Endodermal cell (in vitro differentiated cells): ENCODE data around the gene DCDC2. TPM values are rescaled to one million over a fixed set of nuclear protein-coding genes. Genes with fewer than 3 reads are reported as not detected.

Experiments used
- DNase-seq: peaks from one replicate; pipeline ENCODE4 v3.0.0-alpha.2; 2017
- H3K27ac ChIP-seq: 2 replicates; pipeline ENCODE4 v1.5.1; 2013; ENCODE audit warnings: mild to moderate bottlenecking, low read depth, low read length, moderate library complexity
- H3K27me3 ChIP-seq: 2 replicates; pipeline ENCODE4 v1.6.1; 2013; ENCODE audit warnings: mild to moderate bottlenecking, low read length, moderate library complexity; ENCODE audit not compliant: insufficient read depth, control insufficient read depth, poor library complexity, severe bottlenecking
- H3K36me3 ChIP-seq: 2 replicates; pipeline ENCODE4 v1.7.0; 2013; ENCODE audit warnings: mild to moderate bottlenecking, low read length, moderate library complexity; ENCODE audit not compliant: control insufficient read depth, insufficient read depth
- H3K4me1 ChIP-seq: one replicate; pipeline ENCODE4 v1.7.0; 2013; ENCODE audit warnings: low read length; ENCODE audit not compliant: control insufficient read depth, insufficient read depth
- H3K4me3 ChIP-seq: 2 replicates; pipeline ENCODE4 v1.5.1; 2013; ENCODE audit warnings: mild to moderate bottlenecking, low read length, moderate library complexity
- H3K9ac ChIP-seq: 2 replicates; pipeline ENCODE4 v1.6.1; 2013; ENCODE audit warnings: mild to moderate bottlenecking, low read length, moderate library complexity; ENCODE audit not compliant: poor library complexity, severe bottlenecking; ENCODE audit errors: extremely low read depth
- H3K9me3 ChIP-seq: 2 replicates; pipeline ENCODE4 v1.6.1; 2013; ENCODE audit warnings: mild to moderate bottlenecking, low read length, moderate library complexity; ENCODE audit not compliant: control insufficient read depth
- H3K27ac Mint-ChIP-seq: 2 replicates; pipeline ENCODE4 v1.8.0; 2020; ENCODE audit warnings: mixed read lengths
- H3K27me3 Mint-ChIP-seq: 2 replicates; pipeline ENCODE4 v1.8.0; 2021; ENCODE audit warnings: mild to moderate bottlenecking, mixed read lengths; ENCODE audit not compliant: insufficient read depth
- H3K36me3 Mint-ChIP-seq: 2 replicates; pipeline ENCODE4 v1.8.0; 2020; ENCODE audit warnings: low read depth, mixed read lengths
- H3K4me1 Mint-ChIP-seq: 2 replicates; pipeline ENCODE4 v1.8.0; 2020; ENCODE audit warnings: mixed read lengths
- H3K4me3 Mint-ChIP-seq: 2 replicates; pipeline ENCODE4 v1.8.0; 2020; ENCODE audit warnings: mild to moderate bottlenecking, moderate library complexity, mixed read lengths
- H3K9me3 Mint-ChIP-seq: 2 replicates; pipeline ENCODE4 v1.8.0; 2020; ENCODE audit warnings: mild to moderate bottlenecking, mixed read lengths
- WGBS, 2 experiments: methylation state at CpG; one replicate each; pipeline versions ENCODE4 v1.1.5 to v1.1.7; 2013; ENCODE audit warnings: missing lambda C conversion rate in 2 of 2, mixed read lengths in 1 of 2; ENCODE audit not compliant: insufficient coverage in 1 of 2, insufficient read length in 1 of 2; 5-methylcytosine and 5-hydroxymethylcytosine counted together
- total RNA-seq, 2 donors: library from RNA; stranded (reverse); fragmentation: NEBNext Ultra II Directional in 1 of 2; extraction: Animal tissue kit (Norgen Biotek cat#: 25700) in 1 of 2; gene quantifications; 2 replicates in 1 of 2; 3 replicates in 1 of 2; pipeline ENCODE4 v1.2.1, GENCODE V29; 2021
- TF ChIP-seq, protein P1 (sequence below): fragments of 200-600 bp; sonication (generic); conservative IDR thresholded peaks from 2 replicates; pipeline ENCODE4 v1.5.0; 2021; ENCODE audit warnings: antibody characterized with exemption, mild to moderate bottlenecking

DCDC2 gene
- total RNA-seq, 2 donors from 2014 or later: 0.49 to 1.4 TPM

DNA sequence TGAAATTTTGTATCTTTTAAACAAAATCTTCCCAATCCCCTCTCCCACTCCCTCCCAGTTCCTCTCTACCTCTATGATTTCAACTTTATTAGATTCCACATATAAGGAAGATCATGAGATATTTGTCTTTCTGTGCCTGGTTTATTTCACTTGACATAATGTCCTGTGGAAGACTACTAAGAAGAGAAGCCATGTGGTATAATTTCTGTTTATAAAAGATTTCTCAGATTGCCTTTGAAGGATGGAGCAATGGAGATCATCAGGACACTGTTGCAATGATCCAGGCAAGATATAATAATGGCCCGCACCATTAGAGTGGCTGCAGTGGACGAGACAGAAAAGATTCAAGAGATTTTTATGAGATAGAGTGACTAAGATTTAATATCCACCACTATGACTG, 218.8 kb downstream of the DCDC2 start:
- H3K4me3 Mint-ChIP-seq: no peak overlapping the region
- WGBS, 2 experiments: 90 to 100% methylated on average over 1 to 2 of the region's 2 CpGs
- no peak overlapping the region for H3K9ac ChIP-seq
- no peaks in the 10 kb centered on the region for H3K36me3 ChIP-seq
- no peak overlapping the region for H3K27ac Mint-ChIP-seq
- no peaks in the 10 kb centered on the region for H3K27me3 Mint-ChIP-seq
- no peak for DNase-seq
- H3K9me3 Mint-ChIP-seq: peaks cover 3% of the 10 kb centered on the region
- no peaks in the 10 kb centered on the region for H3K4me1 ChIP-seq
- no peaks in the 10 kb centered on the region for H3K9me3 ChIP-seq
- peaks cover 5% of the 10 kb centered on the region for H3K27me3 ChIP-seq
- no peaks in the 10 kb centered on the region for H3K4me1 Mint-ChIP-seq
- TF ChIP-seq, protein P1, sequence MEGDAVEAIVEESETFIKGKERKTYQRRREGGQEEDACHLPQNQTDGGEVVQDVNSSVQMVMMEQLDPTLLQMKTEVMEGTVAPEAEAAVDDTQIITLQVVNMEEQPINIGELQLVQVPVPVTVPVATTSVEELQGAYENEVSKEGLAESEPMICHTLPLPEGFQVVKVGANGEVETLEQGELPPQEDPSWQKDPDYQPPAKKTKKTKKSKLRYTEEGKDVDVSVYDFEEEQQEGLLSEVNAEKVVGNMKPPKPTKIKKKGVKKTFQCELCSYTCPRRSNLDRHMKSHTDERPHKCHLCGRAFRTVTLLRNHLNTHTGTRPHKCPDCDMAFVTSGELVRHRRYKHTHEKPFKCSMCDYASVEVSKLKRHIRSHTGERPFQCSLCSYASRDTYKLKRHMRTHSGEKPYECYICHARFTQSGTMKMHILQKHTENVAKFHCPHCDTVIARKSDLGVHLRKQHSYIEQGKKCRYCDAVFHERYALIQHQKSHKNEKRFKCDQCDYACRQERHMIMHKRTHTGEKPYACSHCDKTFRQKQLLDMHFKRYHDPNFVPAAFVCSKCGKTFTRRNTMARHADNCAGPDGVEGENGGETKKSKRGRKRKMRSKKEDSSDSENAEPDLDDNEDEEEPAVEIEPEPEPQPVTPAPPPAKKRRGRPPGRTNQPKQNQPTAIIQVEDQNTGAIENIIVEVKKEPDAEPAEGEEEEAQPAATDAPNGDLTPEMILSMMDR: no peak
- H3K4me3 ChIP-seq: no peak overlapping the region
- no peak overlapping the region for H3K27ac ChIP-seq
- H3K36me3 Mint-ChIP-seq: no peaks in the 10 kb centered on the region

DNA sequence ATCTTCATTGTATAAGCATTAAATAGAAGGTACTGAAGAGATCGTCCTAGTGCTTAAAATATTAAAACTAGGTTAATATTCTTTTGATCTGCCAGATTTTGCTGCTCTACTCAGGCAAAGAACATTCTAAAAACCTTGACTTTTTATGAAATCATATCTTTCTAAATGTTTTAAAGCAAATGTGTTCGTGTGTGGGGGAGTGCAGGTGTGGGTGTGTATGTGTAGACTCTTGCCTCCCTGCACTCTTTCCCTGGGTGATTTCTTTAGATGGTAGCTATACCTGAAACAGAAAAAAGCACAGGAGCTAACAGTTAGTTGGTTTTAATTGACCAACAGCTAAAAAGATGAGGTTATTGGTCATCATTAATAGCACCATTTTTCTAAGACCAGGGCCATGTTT, 226.1 kb downstream of the DCDC2 start:
- peaks cover 13% of the 10 kb centered on the region for H3K27me3 ChIP-seq
- H3K9me3 ChIP-seq: no peaks in the 10 kb centered on the region
- no peaks in the 10 kb centered on the region for H3K4me1 ChIP-seq
- no peak overlapping the region for H3K4me3 Mint-ChIP-seq
- no peak overlapping the region for H3K9ac ChIP-seq
- no peak overlapping the region for H3K27ac ChIP-seq
- no peak for DNase-seq
- peaks cover 1% of the 10 kb centered on the region for H3K27me3 Mint-ChIP-seq
- 86% methylated on average over 2 of the region's 2 CpGs; no CpG with 5 or more reads in 1 of the 2 experiments for WGBS, 2 experiments
- no peaks in the 10 kb centered on the region for H3K36me3 Mint-ChIP-seq
- H3K36me3 ChIP-seq: no peaks in the 10 kb centered on the region
- H3K9me3 Mint-ChIP-seq: no peaks in the 10 kb centered on the region
- TF ChIP-seq, protein P1: no peak
- peaks cover 2% of the 10 kb centered on the region for H3K4me1 Mint-ChIP-seq
- no peak overlapping the region for H3K27ac Mint-ChIP-seq
- no peak overlapping the region for H3K4me3 ChIP-seq

DNA sequence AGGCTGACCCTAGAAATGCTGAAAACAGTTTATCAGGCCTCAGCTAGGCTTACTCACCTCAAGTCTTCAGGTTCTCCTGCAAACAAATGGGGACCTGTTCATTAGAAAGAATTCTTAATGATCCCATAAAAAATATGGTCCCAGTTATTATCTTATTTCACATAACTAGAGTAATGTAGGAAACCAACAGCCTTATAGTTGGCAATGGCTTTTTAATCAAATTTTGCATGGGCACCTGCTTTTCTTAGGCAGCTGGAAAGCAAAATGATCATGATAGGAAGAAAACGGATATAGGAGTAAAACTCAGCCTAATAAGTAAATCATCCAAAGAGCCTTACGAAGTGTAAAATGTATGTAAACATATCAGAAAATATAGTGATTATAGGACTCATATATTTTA, 230.5 kb downstream of the DCDC2 start:
- no peaks in the 10 kb centered on the region for H3K36me3 ChIP-seq
- H3K27me3 ChIP-seq: peaks cover 8% of the 10 kb centered on the region
- Mint-ChIP-seq H3K4me3 (no peak overlapping the region), H3K4me1 (peaks cover 9% of the 10 kb centered on the region), H3K9me3 (no peaks in the 10 kb centered on the region), H3K36me3 (no peaks in the 10 kb centered on the region), H3K27ac (no peak overlapping the region), H3K27me3 (peaks cover 21% of the 10 kb centered on the region)
- 100% methylated on average over 1 of the region's 2 CpGs; no CpG with 5 or more reads in 1 of the 2 experiments for WGBS, 2 experiments
- no peak overlapping the region for H3K9ac ChIP-seq
- DNase-seq: no peak
- TF ChIP-seq, protein P1: no peak
- no peak overlapping the region for H3K27ac ChIP-seq
- no peaks in the 10 kb centered on the region for H3K9me3 ChIP-seq
- no peaks in the 10 kb centered on the region for H3K4me1 ChIP-seq
- no peak overlapping the region for H3K4me3 ChIP-seq
